UCSD-AML1 (cell line): ENCODE data around the gene VPREB3.
"Not testable (repeated sequence)": the region's sequence is repeated elsewhere in the genome, so short reads cannot be mapped to it uniquely, and the experiment has no call there.

Experiments used
- DNase-seq: peaks from one replicate; lab custom pipeline; 2025; ENCODE audit not compliant: unreplicated experiment; lab: John Stamatoyannopoulos, UW

VPREB3 gene

DNA sequence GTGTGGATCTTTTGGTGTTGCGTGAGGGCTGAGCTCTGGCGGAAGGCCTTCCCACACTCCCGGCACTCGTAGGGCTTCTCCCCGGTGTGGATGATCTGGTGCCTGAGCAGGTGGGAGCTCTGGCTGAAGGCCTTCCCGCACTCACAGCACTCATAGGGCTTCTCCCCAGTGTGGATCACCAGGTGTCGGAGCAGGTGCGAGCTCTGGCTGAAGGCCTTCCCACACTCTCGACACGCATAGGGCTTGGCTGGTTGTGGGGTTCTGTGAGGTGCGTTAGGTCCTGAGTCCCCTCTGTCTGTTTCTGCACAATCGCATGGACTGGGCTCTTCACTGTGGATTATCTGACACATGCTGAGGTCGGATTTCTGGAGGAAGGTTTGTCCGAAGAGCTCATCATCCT lies 9.7 kb downstream of the VPREB3 start:
- DNase-seq: no peak

GRCh38 chr22:23744001-23744400 lies 10.2 kb downstream of the VPREB3 start:
- DNase-seq: no peak

GRCh38 chr22:23743303-23743705 lies 10.9 kb downstream of the VPREB3 start:
- DNase-seq: no peak

- no peak for DNase-seq
These were observed 11.5 kb downstream of the VPREB3 start for GRCh38 chr22:23742505-23743264.

DNA sequence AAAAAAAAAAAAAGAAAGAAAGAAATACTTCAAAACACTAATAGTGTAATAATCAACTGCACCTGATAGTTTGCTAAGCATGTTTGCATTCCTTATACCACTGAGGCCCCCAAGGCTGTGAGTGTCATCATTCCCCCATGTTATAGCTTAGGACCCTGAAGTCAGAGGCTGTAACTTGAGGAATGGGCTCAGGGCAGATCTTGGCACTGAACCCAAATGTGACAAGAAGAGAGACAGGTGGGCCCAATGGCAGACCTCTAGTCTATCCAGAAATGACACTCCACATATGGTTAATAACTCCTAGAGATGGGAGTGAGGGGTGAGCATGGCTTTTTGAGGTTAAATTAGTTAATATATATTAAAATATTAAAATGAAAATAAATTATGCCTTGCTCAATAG lies 16.5 kb downstream of the VPREB3 start:
- DNase-seq: no peak

DNA sequence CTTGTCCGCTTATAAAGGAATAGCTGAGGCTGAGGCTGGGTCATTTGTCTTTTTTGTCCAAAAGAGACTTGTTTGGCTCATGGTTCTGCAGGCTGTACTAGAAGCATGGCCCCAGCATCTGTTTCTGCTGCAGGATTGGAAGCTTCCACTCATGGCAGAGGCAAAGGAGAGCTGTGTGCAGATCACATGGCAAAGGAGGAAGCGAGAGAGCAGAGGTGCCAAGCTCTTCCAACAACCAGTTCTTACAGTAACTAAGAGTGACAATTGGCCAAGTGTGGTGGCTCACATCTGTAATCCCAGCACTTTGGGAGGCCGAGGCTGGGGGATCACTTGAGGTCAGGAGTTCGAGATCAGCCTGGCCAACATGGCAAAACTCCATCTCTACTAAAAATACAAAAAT lies 26.1 kb downstream of the VPREB3 start:
- DNase-seq: not testable (repeated sequence)

GRCh38 chr22:23722724-23723123 lies 31.5 kb downstream of the VPREB3 start:
- no peak for DNase-seq

GRCh38 chr22:23722160-23722559 lies 32.1 kb downstream of the VPREB3 start:
- DNase-seq: no peak

DNA sequence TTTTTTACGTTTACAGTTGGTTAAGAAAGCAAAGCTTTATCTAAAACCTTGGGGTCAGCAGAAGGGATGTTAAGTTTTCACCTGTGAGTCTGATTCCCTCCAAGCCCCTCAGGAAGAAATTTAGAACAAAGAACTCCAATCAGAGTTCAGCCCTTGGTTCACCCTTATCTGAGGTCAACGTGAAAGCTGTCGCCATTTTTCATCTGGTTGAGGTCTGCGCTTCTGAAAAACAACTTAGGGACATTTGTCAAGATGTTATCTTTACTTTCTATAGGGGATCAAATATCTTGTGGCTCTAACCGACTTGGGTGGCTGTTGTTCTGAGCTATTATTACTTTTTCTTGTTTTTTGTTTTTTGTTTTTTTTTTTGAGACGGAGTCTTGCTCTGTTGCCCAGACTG lies 33.4 kb downstream of the VPREB3 start:
- DNase-seq: no peak

DNA sequence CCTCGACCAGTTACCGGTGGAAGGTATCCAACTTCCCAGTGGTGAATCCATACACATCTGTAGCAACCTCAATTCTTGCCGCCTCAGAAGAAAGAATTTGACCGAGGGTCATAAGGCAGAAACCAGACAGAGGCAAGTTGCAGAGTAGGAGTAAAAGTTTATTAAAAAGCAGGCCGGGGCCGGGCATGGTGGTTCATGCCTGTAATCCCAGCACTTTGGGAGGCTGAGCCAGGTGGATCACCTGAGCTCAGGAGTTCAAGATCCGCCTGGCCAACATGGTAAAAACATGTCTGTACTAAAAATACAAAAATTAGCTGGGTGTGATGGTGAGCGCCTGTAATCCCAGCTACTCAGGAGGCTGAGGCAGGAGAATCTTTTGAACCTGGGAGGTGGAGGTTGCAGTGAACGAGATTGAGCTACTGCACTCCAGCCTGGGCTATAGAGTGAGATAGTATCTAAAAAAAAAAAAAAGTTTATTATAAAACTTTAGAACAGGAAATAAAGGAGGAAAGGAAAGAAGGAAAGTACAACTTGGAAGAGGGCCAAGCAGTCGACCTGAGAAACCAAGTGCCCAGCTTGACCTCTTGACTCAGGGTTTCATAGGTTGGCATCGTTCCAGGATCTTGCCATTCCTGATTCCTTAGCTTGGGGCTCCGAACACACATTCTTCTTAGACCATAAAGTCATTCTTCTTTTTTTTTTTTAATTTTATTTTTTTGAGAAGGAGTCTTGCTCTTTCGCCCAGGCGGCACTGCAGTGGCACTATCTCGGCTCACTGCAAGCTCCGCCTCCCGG lies 35.7 kb downstream of the VPREB3 start:
- no peak for DNase-seq

DNA sequence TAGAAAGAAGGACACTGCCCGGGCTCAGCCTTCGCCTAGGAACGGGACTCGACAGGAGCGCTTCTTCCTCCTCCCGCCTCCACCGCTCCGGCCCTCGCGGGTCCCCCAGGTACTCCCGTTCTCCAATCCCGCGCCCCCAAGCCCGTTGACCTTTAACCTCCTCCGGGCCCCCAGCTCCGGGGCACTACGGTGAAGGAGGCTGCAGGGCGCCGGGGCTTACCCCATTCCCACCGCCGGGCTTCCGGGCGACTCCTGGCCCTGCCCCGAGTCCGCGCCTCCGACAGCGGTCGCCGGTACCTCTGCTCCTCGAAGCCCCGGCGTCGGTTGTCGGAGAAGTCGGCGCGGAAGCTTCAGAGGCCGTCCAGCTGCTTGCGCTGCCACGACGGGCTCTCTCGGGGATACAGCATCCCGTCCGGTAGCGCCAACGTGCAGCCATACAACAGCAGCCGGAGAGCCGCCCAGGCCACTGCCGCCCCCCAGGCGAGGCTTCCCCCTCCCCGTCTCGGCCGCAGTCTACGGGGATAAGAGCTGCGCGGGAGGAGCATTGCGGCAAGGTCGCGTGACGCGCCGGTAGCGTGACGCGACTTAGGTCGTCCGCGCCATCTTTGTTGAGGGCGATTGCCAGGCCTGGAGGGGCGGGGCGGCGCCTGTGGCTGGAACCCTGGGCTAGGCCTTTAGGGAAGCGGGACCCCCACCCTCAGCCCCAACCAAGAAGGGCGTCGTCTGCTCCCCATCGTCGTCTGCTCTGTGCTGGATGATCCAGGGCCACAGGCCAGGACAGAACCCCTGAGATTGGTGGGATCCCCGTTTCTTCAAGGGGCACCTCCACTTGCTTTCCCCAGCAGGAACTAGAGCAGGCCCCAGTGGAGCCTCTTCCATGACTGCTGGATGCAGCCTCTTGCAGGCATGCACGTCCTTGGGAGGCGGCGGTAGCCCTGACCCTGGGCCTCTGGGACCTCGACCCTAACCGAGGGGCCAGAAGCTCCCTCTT lies 37.1 kb downstream of the VPREB3 start:
- DNase-seq: peak; percentile 86

- DNase-seq: no peak
These were observed 38.3 kb downstream of the VPREB3 start for GRCh38 chr22:23715806-23716375.

DNA sequence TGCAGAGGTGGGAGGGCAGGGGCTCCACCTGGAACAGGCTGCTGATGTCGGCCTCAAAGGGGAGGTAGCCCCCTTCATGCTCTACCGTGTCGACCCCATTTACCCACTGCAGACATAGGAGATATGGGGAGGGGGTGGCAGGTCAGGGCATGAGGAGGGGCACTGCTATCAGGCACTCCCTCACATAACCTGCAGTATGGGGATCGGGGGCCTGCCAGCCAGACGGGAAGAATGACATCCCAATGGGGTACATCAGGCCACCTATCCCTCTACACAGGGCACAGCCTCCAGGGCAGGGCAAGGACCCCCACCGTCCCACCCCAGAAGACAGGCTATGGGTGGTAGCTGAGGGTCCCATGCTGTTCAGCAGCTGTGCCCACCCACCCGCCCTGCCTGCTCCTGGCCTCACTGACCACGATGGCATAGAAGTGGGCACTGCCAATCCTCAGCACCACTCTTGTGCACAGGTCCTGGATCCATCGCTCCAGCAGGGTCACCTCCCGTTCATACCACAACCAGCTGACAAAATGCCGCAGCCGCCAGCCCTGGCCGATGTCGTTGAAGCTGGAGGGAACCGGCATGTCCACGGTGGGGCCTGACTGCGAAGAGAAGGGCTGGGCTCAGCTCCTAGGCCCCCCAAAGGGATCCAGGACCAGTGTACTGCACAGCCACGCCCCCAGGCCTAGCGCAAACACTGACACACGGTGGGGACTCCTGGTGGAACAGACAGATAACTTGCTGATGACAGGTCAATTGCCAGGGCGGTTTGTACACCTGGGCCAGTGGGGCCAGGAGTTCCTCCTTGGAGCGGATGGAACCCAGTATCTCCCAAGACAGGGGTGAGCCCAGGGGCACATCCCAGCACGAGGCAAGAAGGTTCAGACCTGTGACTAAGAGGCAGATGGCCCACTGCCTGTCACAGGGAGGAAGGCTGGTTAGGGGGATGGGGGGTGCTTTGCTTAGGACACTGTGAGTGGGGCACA lies 39.3 kb downstream of the VPREB3 start:
- no peak for DNase-seq

- no peak for DNase-seq
These were observed 40.3 kb downstream of the VPREB3 start for GRCh38 chr22:23713696-23714595.

- no peak for DNase-seq
These were observed 42.0 kb downstream of the VPREB3 start for GRCh38 chr22:23712256-23712655.

DNA sequence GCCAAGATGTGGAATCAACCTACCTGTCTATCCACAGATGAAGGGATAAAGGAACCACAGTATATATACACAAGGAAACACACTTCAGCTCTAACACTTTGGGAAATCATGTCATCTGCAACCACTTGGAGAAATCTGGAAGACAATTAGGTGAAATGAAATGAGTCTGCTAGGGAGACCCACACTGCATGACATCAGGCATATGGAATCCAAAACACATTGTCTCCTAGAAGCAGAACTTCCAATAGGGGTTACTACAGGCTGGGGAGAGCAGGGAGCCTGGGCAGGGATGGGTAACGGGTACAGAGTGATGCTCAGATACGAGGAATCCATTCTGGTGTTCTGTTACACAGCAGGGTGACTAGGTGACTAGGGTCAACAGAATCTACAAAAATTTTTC lies 45.1 kb downstream of the VPREB3 start:
- no peak for DNase-seq

GRCh38 chr22:23708270-23708669 lies 46.0 kb downstream of the VPREB3 start:
- no peak for DNase-seq

DNA sequence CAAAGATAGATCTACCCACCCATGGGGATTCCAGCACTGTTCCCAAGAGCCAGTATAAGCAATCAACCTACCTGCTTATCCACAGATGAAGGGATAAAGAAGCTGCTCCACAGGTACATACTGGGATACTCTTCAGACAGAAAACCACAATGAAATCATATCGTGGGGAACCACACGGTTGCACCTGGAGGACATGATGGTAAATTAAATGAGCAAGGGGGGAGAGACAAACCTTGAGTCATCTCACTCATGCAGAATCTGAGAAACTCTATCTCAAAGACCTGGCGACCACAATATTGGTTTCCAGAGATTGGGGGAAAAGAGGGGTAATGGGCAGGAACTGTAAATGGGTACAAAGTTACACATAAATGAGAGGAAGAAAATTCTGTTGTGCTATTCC lies 48.9 kb downstream of the VPREB3 start:
- no peak for DNase-seq

GRCh38 chr22:23704829-23705228 lies 49.4 kb downstream of the VPREB3 start:
- DNase-seq: no peak
